Lung (tissue), 12 donors: ENCODE results near the gene LCE6A. TPM values are rescaled to one million over a fixed set of nuclear protein-coding genes. Genes with fewer than 3 reads are reported as not detected.

Experiments
- ATAC-seq: fragments of 200-7000 bp; cut with Tn5 transposase; one replicate; pipeline ENCODE4 v1.9.1; 2020; ENCODE audit warnings: moderate number of reproducible peaks; ENCODE audit not compliant: insufficient read depth, low FRiP score
- DNase-seq, 3 donors: peaks; one replicate each; pipeline ENCODE4 v3.0.0-alpha.2; 2013 to 2017
- H3K27ac ChIP-seq, 2 donors: one replicate each; pipeline ENCODE4 v1.5.1; 2013; ENCODE audit warnings: mild to moderate bottlenecking in 2 of 2, moderate library complexity in 2 of 2, control low read depth in 1 of 2, inconsistent platforms in 1 of 2, low read depth in 1 of 2, low read length in 1 of 2
- H3K27me3 ChIP-seq, 3 donors: one replicate each; pipeline ENCODE4 v1.5.1; 2013; ENCODE audit warnings: low read length in 2 of 3; ENCODE audit not compliant: control insufficient read depth in 3 of 3, insufficient read depth in 3 of 3
- H3K36me3 ChIP-seq, 4 donors: one replicate each; pipeline ENCODE4 v1.5.1; 2013; ENCODE audit warnings: low read length in 4 of 4, mild to moderate bottlenecking in 1 of 4, moderate library complexity in 1 of 4; ENCODE audit not compliant: control insufficient read depth in 4 of 4, insufficient read depth in 4 of 4
- H3K4me1 ChIP-seq, 5 donors: one replicate each; pipeline ENCODE4 v1.5.1; 2013; ENCODE audit warnings: low read length in 5 of 5, mild to moderate bottlenecking in 2 of 5, moderate library complexity in 1 of 5; ENCODE audit not compliant: control insufficient read depth in 5 of 5, insufficient read depth in 5 of 5
- H3K4me3 ChIP-seq: one replicate; pipeline ENCODE4 v1.5.1; 2013; ENCODE audit warnings: mild to moderate bottlenecking, control low read depth, moderate library complexity
- H3K9ac ChIP-seq, 2 donors: one replicate each; pipeline ENCODE4 v1.5.1; 2013; ENCODE audit warnings: low read length in 2 of 2, control low read depth in 1 of 2; ENCODE audit not compliant: insufficient read depth in 1 of 2
- H3K9me3 ChIP-seq, 4 donors: one replicate each; pipeline ENCODE4 v1.5.1; 2013; ENCODE audit warnings: low read length in 3 of 4, mild to moderate bottlenecking in 1 of 4, moderate library complexity in 1 of 4; ENCODE audit not compliant: control insufficient read depth in 4 of 4, insufficient read depth in 3 of 4
- WGBS, 2 donors: extraction: QIAGEN DNeasy Blood & Tissue Kit; methylation state at CpG; one replicate each; pipeline ENCODE4 v1.1.7; 2013; 5-methylcytosine and 5-hydroxymethylcytosine counted together
- polyA plus RNA-seq, 2 donors: library from polyadenylated mRNA; stranded (reverse); fragments of 200-250 nt; gene quantifications; one replicate each; pipeline ENCODE4 v1.2.1, GENCODE V29; 2013
- total RNA-seq, 2 donors: library from RNA; depleted of rRNA in 1 of 2; stranded (reverse); fragments of >200 nt in 1 of 2; gene quantifications; one replicate each; pipeline ENCODE4 v1.2.1, GENCODE V29; 2014 to 2021
- TF ChIP-seq, protein P1 (sequence below): IDR thresholded peaks from 2 replicates; pipeline ENCODE4 v1.5.1; 2012; ENCODE audit warnings: mild to moderate bottlenecking; ENCODE audit errors: control extremely low read depth, extremely low read depth
- donor health status: control.
- donor health status: control.
- donor health status: Bipolar disorder and iron deficiency.
- donor health status: healthy.
- donor health status: DM: yes; HTN: yes; CAD: no.

LCE6A gene
- total and polyA plus RNA-seq, 4 donors: not detected

DNA sequence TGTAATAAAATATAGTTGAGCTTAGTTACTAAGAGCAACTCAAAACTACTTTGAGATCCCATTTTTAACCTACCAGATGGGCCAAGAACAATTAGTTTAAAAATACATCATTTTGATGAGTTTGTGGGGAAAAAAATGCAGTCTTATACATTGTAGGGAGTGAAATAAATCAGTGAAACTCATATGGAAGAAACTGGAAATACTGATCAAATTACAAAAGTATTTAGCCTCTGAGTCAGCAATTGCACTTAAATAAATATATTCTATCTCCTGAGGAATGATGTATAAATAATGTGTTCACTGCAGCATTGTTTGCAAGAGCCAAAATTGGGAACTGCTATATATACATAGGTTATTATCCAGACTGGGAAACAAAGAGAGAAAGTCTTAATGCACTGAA lies 30.8 kb downstream of the LCE6A start:
- Histone ChIP-seq H3K36me3 (no peaks in the 10 kb centered on the region), H3K27me3 (no peaks in the 10 kb centered on the region), H3K9me3 (peaks cover 0 to 4% (median under 1%) of the 10 kb centered on the region in 4 donors), H3K27ac (no peak overlapping the region), H3K9ac (no peak overlapping the region), H3K4me3 (no peak overlapping the region), H3K4me1 (no peaks in the 10 kb centered on the region)
- TF ChIP-seq, protein P1, sequence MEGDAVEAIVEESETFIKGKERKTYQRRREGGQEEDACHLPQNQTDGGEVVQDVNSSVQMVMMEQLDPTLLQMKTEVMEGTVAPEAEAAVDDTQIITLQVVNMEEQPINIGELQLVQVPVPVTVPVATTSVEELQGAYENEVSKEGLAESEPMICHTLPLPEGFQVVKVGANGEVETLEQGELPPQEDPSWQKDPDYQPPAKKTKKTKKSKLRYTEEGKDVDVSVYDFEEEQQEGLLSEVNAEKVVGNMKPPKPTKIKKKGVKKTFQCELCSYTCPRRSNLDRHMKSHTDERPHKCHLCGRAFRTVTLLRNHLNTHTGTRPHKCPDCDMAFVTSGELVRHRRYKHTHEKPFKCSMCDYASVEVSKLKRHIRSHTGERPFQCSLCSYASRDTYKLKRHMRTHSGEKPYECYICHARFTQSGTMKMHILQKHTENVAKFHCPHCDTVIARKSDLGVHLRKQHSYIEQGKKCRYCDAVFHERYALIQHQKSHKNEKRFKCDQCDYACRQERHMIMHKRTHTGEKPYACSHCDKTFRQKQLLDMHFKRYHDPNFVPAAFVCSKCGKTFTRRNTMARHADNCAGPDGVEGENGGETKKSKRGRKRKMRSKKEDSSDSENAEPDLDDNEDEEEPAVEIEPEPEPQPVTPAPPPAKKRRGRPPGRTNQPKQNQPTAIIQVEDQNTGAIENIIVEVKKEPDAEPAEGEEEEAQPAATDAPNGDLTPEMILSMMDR: no peak
- no peak for DNase-seq
- ATAC-seq: no peak

DNA sequence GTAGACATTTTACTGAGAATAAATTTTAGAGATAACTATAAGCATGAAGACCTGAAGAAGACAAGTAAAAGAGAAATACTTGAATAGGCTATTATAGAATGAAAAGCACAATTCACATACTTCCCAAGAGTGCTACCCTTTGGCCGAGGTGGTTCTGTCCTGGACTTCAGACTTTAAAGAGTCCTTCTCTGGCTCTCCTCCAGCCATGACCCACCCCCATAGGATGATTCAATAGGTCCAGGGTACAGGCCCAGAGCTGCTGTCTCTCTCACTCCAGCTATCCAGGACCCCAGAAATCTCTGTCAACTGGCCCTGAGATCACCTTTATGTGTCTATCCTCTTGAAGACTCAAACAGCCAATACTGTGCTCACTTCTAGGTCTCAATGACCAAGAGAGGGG lies 34.2 kb downstream of the LCE6A start:
- 77 to 86% methylated on average over 1 of the region's 1 CpG for WGBS, 2 donors
- DNase-seq (no peak), ATAC-seq (no peak)
- Histone ChIP-seq H3K27ac (no peak overlapping the region), H3K36me3 (no peaks in the 10 kb centered on the region), H3K9ac (no peak overlapping the region), H3K27me3 (no peaks in the 10 kb centered on the region), H3K4me1 (no peaks in the 10 kb centered on the region), H3K4me3 (no peak overlapping the region), H3K9me3 (peaks cover 0 to 6% (median 2%) of the 10 kb centered on the region in 4 donors)
- TF ChIP-seq, protein P1: no peak

DNA sequence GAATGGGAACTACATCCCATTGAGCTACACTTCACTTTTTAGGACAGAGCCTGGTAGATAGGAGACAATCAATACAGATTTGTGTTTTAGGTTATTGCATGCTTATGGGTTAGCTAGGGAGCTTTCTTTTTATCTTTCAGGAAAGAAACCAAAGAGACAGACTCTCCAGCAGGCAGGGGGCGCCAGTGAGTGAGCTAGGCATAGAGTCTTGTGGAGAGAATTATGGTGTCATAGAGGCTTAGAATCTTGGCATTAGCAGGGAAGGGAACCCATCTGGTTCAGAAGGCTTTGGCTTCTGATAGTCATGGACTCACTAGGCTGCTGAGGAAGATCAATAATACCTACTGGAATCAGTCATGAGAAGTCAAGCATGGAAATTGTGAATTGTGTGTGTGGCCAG lies 35.4 kb downstream of the LCE6A start, which contains the start of gene SMCP:
TSS of gene SMCP (plus strand) at position 281 of the 400 bp plus-strand sequence. CDS start 6,101 bp downstream, outside the sequence.
- no peak for DNase-seq

More for the DNA sequence above, 35.4 kb downstream of the LCE6A start, which contains the start of gene SMCP:
- no peaks in the 10 kb centered on the region for H3K36me3 ChIP-seq
- H3K27ac ChIP-seq: no peak within 1 kb of the TSS
- H3K27me3 ChIP-seq: no peaks in the 10 kb centered on the region
- no peak for ATAC-seq
- peaks cover 0 to 6% (median 2%) of the 10 kb centered on the region in 4 donors for H3K9me3 ChIP-seq
- 0 to 13% methylated on average over 1 of the region's 1 CpG for WGBS, 2 donors
- H3K4me3 ChIP-seq: no peak within 1 kb of the TSS
- TF ChIP-seq, protein P1: no peak
- H3K9ac ChIP-seq: no peak within 1 kb of the TSS
- H3K4me1 ChIP-seq: no peaks in the 10 kb centered on the region
